HL-60 (cell line): ENCODE measurements around the gene ARHGAP18.

Source experiments
- CTCF ChIP-seq: IDR thresholded peaks from one replicate; pipeline ENCODE4 v1.5.1; 2011; ENCODE audit warnings: low read length, control low read depth, inconsistent platforms; ENCODE audit not compliant: insufficient read depth
- GABPA ChIP-seq: IDR thresholded peaks from 2 replicates; pipeline ENCODE4 v1.6.1; 2012; ENCODE audit warnings: low read depth
- POLR2AphosphoS5 ChIP-seq: IDR thresholded peaks from 2 replicates; pipeline ENCODE4 v1.6.1; 2012; ENCODE audit warnings: low read depth
- REST ChIP-seq: IDR thresholded peaks from 2 replicates; pipeline ENCODE4 v1.6.1; 2012; ENCODE audit warnings: low read depth; ENCODE audit not compliant: insufficient replicate concordance

GRCh38 chr6:129717277-129717676, 7.3 kb upstream of the ARHGAP18 start:
- no peak for TF ChIP-seq CTCF
- TF ChIP-seq REST, result no peak
- TF ChIP-seq POLR2AphosphoS5, result no peak
- no peak for TF ChIP-seq GABPA
